Measurements from ENCODE around the gene TAF1A. TPM values are rescaled to one million over a fixed set of nuclear protein-coding genes. Genes with fewer than 3 reads are reported as not detected.

The TAF1A gene
- 9.9 and 13.7 TPM in 2 replicates for total RNA-seq

GRCh38 chr1:222589462-222590302 lies at the start of gene TAF1A:
Gene TAF1A, minus strand, starts transcription at chr1:222589933.

GRCh38 chr1:222618001-222618879 lies 28.5 kb upstream of the TAF1A start, which contains the start of gene MIA3:
Gene MIA3, plus strand, starts transcription at chr1:222618097. Its CDS starts 14 bp downstream, at chr1:222618111.

GRCh38 chr1:222547944-222548671 lies 41.6 kb downstream of the TAF1A start, which contains the start of gene HHIPL2:
Gene HHIPL2, minus strand, starts transcription at chr1:222548104. Its CDS starts 60 bp downstream, at chr1:222548044.

Other genes starting within 250 kb of the TAF1A start
- 0.20 and 0.37 TPM in 2 replicates for gene HHIPL2, start 41.8 kb downstream of the TAF1A start, total RNA-seq
- gene MIA3, start 28.2 kb upstream of the TAF1A start, total RNA-seq = 65.4 and 71.2 TPM in 2 replicates
- 42.4 and 45.2 TPM in 2 replicates for gene AIDA, start 122.6 kb upstream of the TAF1A start, total RNA-seq
- gene BROX, start 122.6 kb upstream of the TAF1A start, total RNA-seq = 38.2 and 52.2 TPM in 2 replicates
- not detected in 2 replicates for gene FAM177B, start 147.3 kb upstream of the TAF1A start, total RNA-seq
- gene DISP1, start 225.1 kb upstream of the TAF1A start, total RNA-seq = 5.3 and 7.0 TPM in 2 replicates